T-helper 22 cell (primary cell): ENCODE results near the gene KRT4.
"Not testable (repeated sequence)": the region's sequence is repeated elsewhere in the genome, so short reads cannot be mapped to it uniquely, and the experiment has no call there.

ENCODE experiments used
- DNase-seq: peaks from one replicate; pipeline ENCODE4 v3.0.0-alpha.2; 2020; ENCODE audit warnings: low read depth

The KRT4 gene

DNA sequence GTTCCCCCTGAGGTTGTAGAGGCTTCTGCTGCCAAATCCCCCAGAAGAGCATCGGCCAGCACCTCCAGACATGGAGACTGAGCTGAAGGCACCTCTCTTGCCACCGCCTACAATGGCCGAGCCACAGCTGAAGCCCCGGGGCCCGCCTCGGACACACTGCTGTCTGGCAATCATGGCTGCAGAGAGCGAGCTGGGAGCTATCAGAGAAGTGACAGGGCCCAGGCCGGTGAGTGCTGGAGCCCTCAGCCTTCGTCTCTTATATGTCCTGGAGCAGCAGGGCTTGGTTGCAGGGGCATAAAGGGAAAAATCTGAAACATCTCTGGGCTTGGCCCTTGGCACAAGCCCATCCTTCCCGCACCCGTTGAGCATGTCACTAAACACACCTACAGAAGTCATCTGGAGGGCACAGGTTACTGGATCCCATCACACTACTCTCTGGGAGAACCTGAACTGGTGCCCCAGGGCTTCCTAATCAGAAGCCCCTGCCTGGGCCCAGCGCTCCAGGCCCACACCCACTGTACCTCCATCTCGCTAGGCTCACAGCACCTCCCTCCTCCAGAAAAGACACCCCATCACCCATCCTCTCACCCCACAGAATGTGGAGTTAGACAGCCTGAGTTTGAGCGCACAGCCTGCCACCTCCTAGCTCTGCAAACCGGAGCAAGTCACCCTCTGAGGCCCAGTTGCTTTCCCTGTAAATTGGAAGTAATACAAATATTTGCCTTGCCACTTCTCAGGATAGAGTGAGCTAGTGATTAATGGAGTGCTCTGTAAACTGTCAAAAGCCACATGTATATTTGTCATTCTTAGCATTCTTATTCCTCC, at the start of gene KRT4:
Gene KRT4 (minus strand): TSS at position 232 of the 825 bp plus-strand sequence. CDS start 58 bp downstream, at position 174.
- no peak for DNase-seq

- no peak for DNase-seq
Measured at GRCh38 chr12:52862023-52862422, 48.1 kb upstream of the KRT4 start.

- no peak for DNase-seq
Measured at GRCh38 chr12:52861511-52861910, 47.6 kb upstream of the KRT4 start.

DNA sequence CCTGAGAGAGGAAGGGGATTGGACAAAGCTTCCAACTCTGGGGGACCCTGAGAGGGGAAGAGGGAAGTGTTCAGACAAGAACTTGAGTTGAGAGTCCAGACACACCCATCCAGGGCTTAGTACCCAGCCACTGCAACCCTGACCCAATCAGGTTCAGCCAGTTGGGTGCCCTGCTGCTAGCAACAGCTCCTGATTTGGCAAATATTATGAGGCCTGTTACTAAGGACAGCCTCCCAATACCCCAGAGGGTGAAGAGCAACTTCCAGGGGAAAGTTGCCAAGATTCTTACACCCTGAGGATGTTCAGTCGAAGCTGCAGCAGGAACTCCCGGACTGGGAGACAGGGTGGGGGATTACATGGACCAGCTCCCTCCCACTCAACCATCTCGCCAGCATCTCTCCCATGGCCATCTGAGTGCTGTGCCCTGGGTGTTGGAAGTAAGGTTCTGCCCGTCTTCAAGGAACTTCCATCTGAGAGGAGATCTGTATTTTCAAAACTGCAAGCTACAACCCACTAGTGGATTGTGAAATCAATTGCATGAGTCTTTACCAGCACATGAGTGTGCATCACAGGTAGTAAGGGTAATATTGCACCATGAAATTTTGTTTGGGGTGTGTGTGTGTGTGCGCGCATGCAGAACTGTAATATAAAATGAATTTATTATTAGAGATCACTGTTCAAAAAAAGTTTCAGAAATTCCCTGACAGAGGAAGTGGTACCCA, 46.3 kb upstream of the KRT4 start:
- DNase-seq, result no peak

GRCh38 chr12:52857500-52857899, 43.6 kb upstream of the KRT4 start:
- no peak for DNase-seq

DNA sequence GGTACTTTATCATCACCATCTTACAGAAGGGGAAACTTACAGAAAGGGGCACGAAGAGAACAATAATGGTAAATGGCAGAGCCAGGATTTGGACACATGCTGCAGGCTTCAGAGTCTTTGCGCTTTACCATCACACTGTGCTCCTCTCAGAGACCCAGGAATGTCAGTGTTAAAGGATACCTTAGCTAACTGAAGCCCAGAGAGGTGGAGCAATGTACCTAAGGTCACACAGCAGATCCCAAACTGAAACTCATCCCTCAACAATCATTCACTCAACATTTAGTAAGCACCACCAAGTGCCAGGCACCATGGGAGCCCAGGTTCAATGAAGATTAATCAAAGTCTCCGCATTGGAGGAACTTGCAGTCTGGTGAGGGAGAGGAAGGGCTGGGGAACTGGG, 42.9 kb upstream of the KRT4 start:
- DNase-seq, result no peak

DNA sequence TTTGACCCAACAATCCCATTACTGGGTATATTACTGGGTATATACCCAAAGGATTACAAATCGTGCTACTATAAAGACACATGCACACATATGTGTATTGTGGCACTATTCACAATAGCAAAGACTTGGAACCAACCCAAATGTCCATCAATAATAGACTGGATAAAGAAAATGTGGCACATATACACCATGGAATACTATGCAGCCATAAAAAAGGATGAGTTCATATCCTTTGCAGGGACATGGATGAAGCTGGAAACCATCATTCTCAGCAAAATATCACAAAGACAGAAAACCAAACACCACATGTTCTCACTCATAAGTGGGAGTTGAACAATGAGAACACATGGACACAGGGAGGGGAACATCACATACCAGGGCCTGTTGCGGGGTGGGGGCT, 42.2 kb upstream of the KRT4 start:
- DNase-seq, result not testable (repeated sequence)

DNA sequence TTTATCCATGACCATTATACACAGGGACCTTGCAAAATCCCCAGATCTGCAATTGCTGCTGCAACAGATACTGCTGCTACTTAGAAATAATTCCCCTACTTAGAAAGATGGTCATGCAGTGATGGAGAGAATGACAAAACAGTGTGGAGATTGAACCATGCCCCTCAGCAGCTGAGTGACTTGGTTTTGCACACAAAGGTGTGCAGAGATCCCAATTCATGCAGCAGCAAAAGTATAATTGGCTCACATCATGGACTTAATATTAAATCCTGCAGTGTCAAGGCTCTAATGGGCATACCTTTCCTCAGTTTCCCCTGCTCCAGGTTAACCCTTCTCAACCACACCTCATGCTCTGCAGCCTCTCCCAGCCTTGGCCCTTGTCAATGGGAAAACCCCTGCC, 37.9 kb upstream of the KRT4 start:
- no peak for DNase-seq

DNA sequence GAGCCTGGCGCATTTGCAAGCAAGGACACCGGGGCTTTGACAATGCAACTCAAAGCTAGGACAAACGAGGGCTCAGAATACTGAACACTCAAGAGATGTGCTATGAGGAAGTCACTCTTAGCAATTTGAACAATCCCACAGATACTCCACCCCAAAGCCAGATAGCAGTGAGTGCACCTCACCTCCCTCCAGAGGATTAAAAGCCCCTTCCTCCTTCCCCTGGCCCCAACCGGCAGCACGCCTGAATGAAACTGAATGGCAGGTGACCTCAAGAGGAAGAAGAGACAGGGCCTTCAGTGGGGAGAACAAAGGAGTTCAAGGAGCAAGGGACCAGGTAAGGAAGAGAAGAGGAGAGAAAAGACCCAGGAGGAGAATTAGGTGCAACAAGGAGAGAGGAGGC, 36.8 kb upstream of the KRT4 start:
- no peak for DNase-seq

DNA sequence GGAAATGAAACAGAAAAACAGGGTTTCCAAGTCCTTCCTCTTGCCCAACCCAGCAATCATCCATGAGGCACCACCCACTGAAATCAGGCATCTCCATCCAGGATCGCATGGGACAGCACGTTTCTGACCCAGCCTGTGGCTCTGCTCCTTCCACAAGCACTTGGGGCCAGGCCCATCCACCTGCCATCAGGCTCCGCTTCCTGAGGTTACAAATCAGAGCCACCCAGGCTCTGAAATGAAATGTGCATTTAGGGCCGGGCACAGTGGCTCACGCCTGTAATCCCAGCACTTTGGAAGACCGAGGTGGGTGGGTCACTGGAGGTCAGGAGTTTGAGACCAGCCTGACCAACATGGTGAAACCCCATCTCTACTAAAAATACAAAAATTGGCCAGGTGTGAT, 35.6 kb upstream of the KRT4 start:
- no peak for DNase-seq

DNA sequence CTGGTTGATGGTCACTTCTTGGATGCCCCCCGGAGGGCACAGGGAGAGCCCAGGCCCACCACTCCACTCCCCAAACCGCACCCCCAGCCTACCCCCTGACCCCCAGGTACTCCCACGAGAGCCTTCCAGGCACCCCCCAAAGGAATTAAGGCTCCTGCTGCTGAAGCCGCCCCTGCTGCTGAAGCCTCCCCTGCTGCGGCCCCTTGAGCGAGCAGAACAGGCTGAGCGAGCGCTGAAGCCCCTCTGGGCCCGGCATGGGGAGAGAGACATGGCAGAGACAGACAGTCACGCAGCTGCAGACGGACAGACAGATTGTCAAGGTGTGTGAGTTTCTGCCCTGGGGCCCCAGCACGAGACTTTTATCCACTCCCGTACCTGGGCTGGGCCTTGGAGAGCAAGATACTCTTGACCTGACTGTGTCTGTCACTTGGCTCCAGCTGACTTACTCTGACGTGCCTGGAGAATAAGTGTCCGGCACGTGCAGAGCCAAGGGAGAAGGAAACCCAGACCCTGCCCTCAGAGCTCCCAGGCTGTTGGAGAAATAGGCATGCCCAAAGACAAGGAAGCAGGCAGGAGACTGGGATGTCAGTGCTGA, 34.8 kb upstream of the KRT4 start, which contains the start of gene KRT78:
Gene KRT78 (minus strand): TSS at position 334 of the 595 bp plus-strand sequence. CDS start 64 bp downstream, at position 270.
- no peak for DNase-seq

DNA sequence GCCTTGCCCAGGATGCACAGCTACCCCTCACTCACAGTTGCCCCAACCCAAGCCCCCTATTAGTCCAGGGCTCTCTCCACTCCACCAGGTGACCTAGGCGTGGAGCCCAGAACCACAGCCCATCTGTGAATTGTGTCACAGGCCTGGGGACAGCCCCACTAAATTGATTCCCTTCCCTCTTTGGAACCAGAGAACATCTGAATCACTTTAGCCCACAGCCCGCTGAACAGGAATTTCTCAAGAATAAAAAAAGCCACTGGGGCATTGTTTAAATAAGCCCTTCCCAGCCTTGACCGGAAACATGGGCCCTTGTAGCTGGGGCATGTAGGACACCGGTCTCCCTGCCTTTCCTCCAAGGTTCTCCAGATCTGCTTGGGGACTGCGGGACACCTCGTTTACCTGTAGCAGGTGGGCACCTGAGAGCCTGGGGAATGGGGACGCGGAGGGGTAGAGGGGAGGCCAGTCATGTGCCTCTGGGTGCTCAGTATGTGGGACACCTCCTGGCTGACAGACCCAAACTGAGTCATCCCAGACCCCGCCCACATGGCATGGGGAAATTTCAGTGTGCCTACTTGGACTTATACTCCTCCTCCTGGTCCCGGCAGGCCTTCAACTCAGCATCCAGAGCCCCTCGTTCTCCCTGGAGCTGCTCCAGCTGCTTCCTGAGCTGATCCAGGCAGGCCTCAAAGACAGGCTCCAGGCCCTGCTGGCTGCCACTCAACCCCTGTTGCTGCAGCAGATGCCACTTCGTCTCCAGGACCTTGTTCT, 33.6 kb upstream of the KRT4 start:
- DNase-seq, result no peak

GRCh38 chr12:52846356-52846970, 32.5 kb upstream of the KRT4 start:
- no peak for DNase-seq

DNA sequence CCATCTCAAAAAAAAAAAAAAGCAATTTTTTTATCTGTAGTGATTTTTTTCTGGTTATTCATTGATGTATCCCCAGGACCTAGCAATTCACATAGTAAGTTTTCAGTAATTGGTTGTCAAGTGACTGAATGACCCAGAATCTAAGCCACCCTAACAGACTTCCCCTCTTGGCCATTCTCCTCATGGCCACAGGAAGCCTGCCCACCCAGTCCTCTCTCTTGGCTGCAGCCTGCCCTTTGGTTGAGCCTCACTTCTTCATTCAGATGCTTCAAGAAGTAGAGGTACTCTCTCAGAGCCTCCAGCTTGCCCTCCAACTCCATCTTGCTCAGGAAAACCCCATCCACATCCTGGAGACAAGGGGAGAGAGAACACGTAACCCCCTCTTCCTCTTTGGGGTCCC, 32.0 kb upstream of the KRT4 start:
- no peak for DNase-seq

DNA sequence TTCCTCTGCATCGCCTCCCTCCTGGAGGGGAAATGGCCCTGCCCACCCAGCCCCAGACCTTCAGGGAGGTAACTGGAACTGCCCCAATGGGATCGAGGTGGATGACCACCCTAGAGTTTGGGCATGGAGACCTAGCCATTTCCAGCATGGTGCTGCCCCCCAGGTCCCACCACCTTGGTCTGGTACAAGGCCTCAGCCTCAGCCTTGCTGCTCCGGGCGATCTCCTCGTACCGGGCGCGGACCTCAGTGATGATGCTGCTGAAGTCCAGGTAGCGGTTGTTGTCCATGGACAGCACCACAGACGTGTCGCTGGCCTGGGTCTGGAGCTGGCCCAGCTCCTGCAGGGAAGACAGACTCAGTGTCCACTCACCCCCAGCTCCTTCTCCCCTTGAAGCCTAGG, 30.5 kb upstream of the KRT4 start:
- DNase-seq, result no peak

DNA sequence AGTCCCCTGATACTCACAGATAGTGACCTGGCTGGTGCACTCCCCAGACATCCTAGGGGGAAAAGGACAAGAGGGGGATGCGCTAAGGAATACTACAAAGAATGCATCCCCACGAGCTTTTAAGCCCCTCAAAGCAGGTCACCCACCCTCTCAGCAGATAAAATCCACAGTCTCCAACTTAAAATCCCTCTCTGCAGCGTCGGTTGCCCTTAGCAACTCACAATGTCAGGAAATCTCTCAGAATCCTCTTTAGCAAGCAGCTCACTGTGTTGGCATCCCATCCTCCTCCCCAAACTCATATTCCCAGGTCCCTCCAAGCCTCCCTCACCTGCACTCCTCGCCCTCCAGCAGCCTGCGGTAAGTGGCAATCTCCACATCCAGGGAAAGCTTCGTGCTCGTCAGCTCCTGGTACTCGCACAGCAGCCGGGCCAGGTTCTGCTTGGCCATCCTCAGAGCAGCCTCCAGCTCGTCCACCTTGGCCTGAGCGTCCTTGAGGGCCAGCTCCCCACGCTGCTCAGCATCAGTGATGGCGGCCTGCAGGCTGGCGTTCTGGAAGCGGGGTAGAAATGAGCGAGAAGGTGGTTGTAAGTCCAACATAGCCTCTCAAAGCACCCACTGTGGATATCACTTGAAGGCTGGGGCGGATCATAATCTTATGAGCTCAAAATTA, 25.7 kb upstream of the KRT4 start:
- no peak for DNase-seq

DNA sequence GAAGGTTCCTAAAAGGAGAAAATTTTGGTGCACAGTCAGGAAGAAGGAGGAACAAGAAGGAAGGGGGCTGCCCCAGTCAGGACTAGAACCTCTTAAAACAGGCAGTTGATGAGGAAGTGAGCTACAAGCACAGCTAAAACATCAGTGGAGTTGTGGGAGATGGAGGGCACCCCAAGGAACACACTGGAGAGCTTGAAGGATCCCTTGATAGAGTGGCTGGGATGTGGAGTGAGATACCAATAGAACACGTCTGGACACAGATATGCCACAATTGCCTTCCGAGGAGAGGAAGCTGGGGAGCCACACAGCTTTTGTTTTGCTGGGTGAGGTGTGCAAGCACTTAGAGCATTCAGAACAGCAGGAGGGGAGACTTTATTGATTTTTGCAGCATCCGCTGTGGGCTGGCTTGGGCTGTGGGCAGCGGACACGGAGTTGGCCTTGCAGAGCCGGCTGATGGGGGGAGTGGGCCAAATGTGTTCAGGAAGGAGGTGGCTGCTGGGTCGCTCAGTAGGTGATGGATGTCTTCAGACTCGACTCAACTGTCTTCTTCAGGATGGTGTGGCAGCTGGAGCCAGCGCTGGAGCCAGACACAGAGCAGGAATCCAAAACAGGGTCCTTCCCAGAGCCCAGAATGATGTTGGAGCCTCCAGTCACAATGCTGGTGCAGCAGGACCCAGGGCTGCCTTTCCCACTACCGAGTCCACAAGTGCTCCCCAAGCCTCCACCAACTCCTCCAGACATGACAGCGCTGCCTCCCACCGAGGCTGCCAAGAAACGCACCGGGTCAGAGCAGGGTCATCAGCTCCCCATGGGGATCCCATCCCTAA, 24.9 kb upstream of the KRT4 start:
- DNase-seq, result no peak

DNA sequence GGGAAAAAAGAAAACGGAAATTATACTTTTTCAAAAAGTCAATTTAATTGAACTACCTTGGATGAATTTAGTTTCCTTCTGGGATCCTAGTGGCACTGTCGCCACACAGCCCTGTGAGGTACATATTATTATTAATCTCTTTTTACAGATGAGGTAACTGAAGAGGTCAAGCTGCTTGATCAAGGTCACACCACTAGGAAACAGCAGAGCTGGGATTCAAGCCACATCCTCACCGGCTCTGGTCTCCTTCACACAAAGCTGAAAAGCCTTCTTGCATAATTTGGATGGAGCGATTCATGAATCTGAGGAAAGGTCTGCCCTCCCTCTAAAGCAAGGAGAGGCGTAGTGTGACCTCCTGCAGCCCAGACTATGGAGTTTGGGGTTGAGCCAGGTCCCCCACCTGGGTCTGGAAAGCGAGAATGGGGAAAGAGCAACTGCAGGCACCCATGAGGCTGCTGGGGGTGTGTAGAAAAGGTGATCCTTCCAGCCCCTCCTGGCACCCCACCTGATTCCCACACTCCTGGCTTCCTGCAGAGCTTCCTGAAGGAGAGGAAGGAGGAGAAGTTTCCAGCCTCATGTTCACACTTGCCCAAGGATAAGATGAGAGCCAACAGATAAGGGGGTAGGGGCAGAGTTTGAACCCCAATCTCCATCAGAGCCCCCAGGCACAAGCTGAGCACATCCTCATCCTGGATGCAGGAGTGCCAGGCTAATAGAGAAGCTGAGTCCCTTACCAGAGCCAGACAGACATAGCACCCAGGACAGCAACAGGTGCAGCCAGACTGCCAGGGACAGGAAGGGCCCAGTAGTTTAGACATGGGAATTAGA, 24.1 kb upstream of the KRT4 start:
- DNase-seq, result no peak

DNA sequence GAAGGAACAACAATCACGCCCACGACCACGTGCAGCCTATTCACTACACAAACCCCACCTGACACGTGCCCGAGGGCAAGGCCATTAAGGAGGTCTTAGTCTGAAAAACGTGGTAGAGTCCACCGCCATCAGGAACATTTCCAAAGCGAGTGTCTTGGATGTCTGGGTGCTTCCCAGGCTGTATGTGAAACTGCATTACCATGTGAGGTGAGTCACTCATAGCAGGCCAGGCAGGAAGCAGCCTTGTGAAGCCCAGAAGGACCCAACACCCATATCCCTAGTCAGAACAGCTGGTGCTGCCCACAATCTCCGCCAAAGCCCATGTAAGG, 23.5 kb upstream of the KRT4 start:
- DNase-seq, result no peak
